WTC11 (cell line): ENCODE data around the gene RGL1. TPM values are rescaled to one million over a fixed set of nuclear protein-coding genes. Genes with fewer than 3 reads are reported as not detected.

ENCODE experiments used
- ATAC-seq: fragments of 200-7000 bp; cut with Tn5 transposase; 2 replicates; pipeline ENCODE4 v1.10.0; 2021; ENCODE audit warnings: mild to moderate bottlenecking, moderate library complexity
- CTCF ChIA-PET: fragments of 300-600 bp; sonication (Branson Sonifier 250); formaldehyde crosslinking; loops from one replicate; lab custom pipeline; 2021; ENCODE audit warnings: antibody characterized with exemption; lab: Charles Lee
- POLR2A ChIA-PET: fragments of 350-600 bp; sonication (Branson Sonifier 250); formaldehyde crosslinking; loops from one replicate; lab custom pipeline; 2021; ENCODE audit warnings: antibody characterized with exemption; lab: Charles Lee
- DNase-seq: peaks from one replicate; pipeline ENCODE4 v3.0.0; 2021; ENCODE audit warnings: low spot score
- H3K27ac Mint-ChIP-seq: 2 replicates; pipeline ENCODE4 v1.8.0; 2021; ENCODE audit warnings: mixed read lengths
- H3K27me3 Mint-ChIP-seq: 2 replicates; pipeline ENCODE4 v1.8.0; 2021; ENCODE audit warnings: low read depth, mild to moderate bottlenecking, moderate library complexity, mixed read lengths
- H3K36me3 Mint-ChIP-seq: 2 replicates; pipeline ENCODE4 v1.8.0; 2021; ENCODE audit warnings: mixed read lengths
- H3K4me1 Mint-ChIP-seq: 2 replicates; pipeline ENCODE4 v1.8.0; 2022; ENCODE audit warnings: mixed read lengths
- H3K4me3 Mint-ChIP-seq: 2 replicates; pipeline ENCODE4 v1.8.0; 2021; ENCODE audit warnings: mild to moderate bottlenecking, moderate library complexity, mixed read lengths
- H3K9me3 Mint-ChIP-seq: 2 replicates; pipeline ENCODE4 v1.8.0; 2021; ENCODE audit warnings: mixed read lengths
- CREM ChIP-seq: sonication (generic); formaldehyde crosslinking; IDR thresholded peaks from 2 replicates; pipeline ENCODE4 v1.8.1; 2022; ENCODE audit warnings: mild to moderate bottlenecking, missing genetic modification reagents, moderate library complexity
- E2F1 ChIP-seq: sonication (generic); formaldehyde crosslinking; IDR thresholded peaks from 2 replicates; pipeline ENCODE4 v1.8.0; 2022; ENCODE audit warnings: mild to moderate bottlenecking, missing genetic modification reagents
- ESRRA ChIP-seq: sonication (generic); formaldehyde crosslinking; IDR thresholded peaks from 2 replicates; pipeline ENCODE4 v1.8.1; 2022; ENCODE audit warnings: mild to moderate bottlenecking, missing genetic modification reagents, borderline replicate concordance
- HMGA2 ChIP-seq: fragments of 250-450 bp; sonication (Bioruptor Pico); IDR thresholded peaks from 2 replicates; pipeline ENCODE4 v1.4.0; 2021; ENCODE audit warnings: mild to moderate bottlenecking, moderate library complexity
- JUN ChIP-seq: sonication (generic); formaldehyde crosslinking; IDR thresholded peaks from 2 replicates; pipeline ENCODE4 v1.8.0; 2023; ENCODE audit warnings: mild to moderate bottlenecking, missing genetic modification reagents
- MXD4 ChIP-seq: fragments of 250-450 bp; sonication (Bioruptor Pico); IDR thresholded peaks from 2 replicates; pipeline ENCODE4 v1.8.0; 2021; ENCODE audit warnings: mild to moderate bottlenecking, moderate library complexity, borderline replicate concordance
- MYBL2 ChIP-seq: sonication (generic); formaldehyde crosslinking; IDR thresholded peaks from 2 replicates; pipeline ENCODE4 v1.8.1; 2023; ENCODE audit warnings: mild to moderate bottlenecking, moderate library complexity, missing genetic modification reagents
- NFYB ChIP-seq: sonication (generic); formaldehyde crosslinking; conservative IDR thresholded peaks from 2 replicates; pipeline ENCODE4 v1.8.0; 2022; ENCODE audit warnings: low read depth, missing genetic modification reagents
- NR2C2 ChIP-seq: sonication (generic); formaldehyde crosslinking; IDR thresholded peaks from 2 replicates; pipeline ENCODE4 v1.8.0; 2022; ENCODE audit warnings: mild to moderate bottlenecking, missing genetic modification reagents
- PRRX2 ChIP-seq: fragments of 250-450 bp; sonication (Bioruptor Pico); IDR thresholded peaks from 2 replicates; pipeline ENCODE4 v1.8.0; 2021; ENCODE audit warnings: mild to moderate bottlenecking
- STAT6 ChIP-seq: sonication (generic); formaldehyde crosslinking; conservative IDR thresholded peaks from 2 replicates; pipeline ENCODE4 v1.8.1; 2023; ENCODE audit warnings: mild to moderate bottlenecking, low read depth, missing genetic modification reagents, moderate library complexity
- TCF7 ChIP-seq: sonication (generic); formaldehyde crosslinking; IDR thresholded peaks from 2 replicates; pipeline ENCODE4 v1.8.0; 2022; ENCODE audit warnings: mild to moderate bottlenecking, low read depth, missing genetic modification reagents, moderate library complexity
- TEAD1 ChIP-seq: sonication (generic); formaldehyde crosslinking; IDR thresholded peaks from 2 replicates; pipeline ENCODE4 v1.8.0; 2022; ENCODE audit warnings: mild to moderate bottlenecking, missing genetic modification reagents
- TEAD4 ChIP-seq: sonication (generic); formaldehyde crosslinking; IDR thresholded peaks from 2 replicates; pipeline ENCODE4 v1.8.0; 2022; ENCODE audit warnings: mild to moderate bottlenecking, missing genetic modification reagents
- TP53 ChIP-seq: sonication (generic); formaldehyde crosslinking; IDR thresholded peaks from 2 replicates; pipeline ENCODE4 v1.8.1; 2023; ENCODE audit warnings: mild to moderate bottlenecking, missing genetic modification reagents
- USF2 ChIP-seq: sonication (generic); formaldehyde crosslinking; IDR thresholded peaks from 2 replicates; pipeline ENCODE4 v1.8.1; 2023; ENCODE audit warnings: mild to moderate bottlenecking, missing genetic modification reagents, moderate library complexity
- ZBTB21 ChIP-seq: sonication (generic); formaldehyde crosslinking; IDR thresholded peaks from 2 replicates; pipeline ENCODE4 v1.8.1; 2023; ENCODE audit warnings: mild to moderate bottlenecking, missing genetic modification reagents, borderline replicate concordance
- ZMAT4 ChIP-seq: fragments of 250-450 bp; sonication (Bioruptor Pico); IDR thresholded peaks from 2 replicates; pipeline ENCODE4 v1.9.0; 2021; ENCODE audit warnings: mild to moderate bottlenecking
- ZNF121 ChIP-seq: sonication (generic); formaldehyde crosslinking; IDR thresholded peaks from 2 replicates; pipeline ENCODE4 v1.8.0; 2023; ENCODE audit warnings: missing genetic modification reagents
- ZNF138 ChIP-seq: sonication (generic); formaldehyde crosslinking; conservative IDR thresholded peaks from 2 replicates; pipeline ENCODE4 v1.8.1; 2022; ENCODE audit warnings: mild to moderate bottlenecking, moderate library complexity, missing genetic modification reagents
- ZNF232 ChIP-seq: sonication (generic); formaldehyde crosslinking; IDR thresholded peaks from 2 replicates; pipeline ENCODE4 v1.8.0; 2022; ENCODE audit warnings: mild to moderate bottlenecking, missing genetic modification reagents
- ZNF263 ChIP-seq: sonication (generic); formaldehyde crosslinking; IDR thresholded peaks from 2 replicates; pipeline ENCODE4 v1.8.1; 2022; ENCODE audit warnings: low read depth, mild to moderate bottlenecking, moderate library complexity, missing genetic modification reagents
- ZNF396 ChIP-seq: fragments of 250-450 bp; sonication (Bioruptor Pico); IDR thresholded peaks from 2 replicates; pipeline ENCODE4 v1.8.0; 2021; ENCODE audit warnings: mild to moderate bottlenecking, moderate library complexity, borderline replicate concordance
- ZNF416 ChIP-seq: fragments of 250-450 bp; sonication (Bioruptor Pico); IDR thresholded peaks from 2 replicates; pipeline ENCODE4 v1.9.0; 2021; ENCODE audit warnings: mild to moderate bottlenecking, inconsistent platforms
- total RNA-seq: library from RNA; stranded (reverse); gene quantifications from 3 replicates; pipeline ENCODE4 v1.2.3, GENCODE V29; 2021

The RGL1 gene
- total RNA-seq, 1 experiment from 2014 or later, result 1.5 TPM

GRCh38 chr1:183817576-183818288, 12.8 kb downstream of the RGL1 start:
- no peak overlapping the region for H3K4me3 Mint-ChIP-seq

DNA sequence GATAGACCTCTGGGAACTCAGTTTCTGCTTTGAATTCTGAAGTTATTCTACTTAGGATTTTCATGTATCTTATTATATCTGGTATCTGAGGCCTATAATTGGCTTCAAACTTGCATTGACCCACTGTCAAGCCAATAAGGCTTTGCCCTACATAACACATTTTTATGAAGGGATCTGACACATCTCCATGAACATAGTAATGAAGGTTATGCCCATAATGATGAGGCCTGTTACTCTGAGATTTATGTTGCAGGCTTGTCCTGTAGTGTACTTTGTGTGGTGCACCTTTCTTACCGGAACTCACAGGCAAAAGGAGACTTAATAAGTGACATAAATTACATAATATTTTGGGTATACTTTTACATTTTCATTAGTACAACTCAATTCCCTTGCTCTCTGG, 14.1 kb downstream of the RGL1 start:
- H3K4me3 Mint-ChIP-seq, result no peak overlapping the region
- no peaks in the 10 kb centered on the region for H3K27me3 Mint-ChIP-seq
- ChIA-PET POLR2A (no interaction called here), CTCF (no interaction called here)
- TF ChIP-seq JUN (no peak), PRRX2 (CRISPR knock-in tag) (no peak)
- DNase-seq (no peak), ATAC-seq (no peak)
- H3K36me3 Mint-ChIP-seq, result no peaks in the 10 kb centered on the region
- no peaks in the 10 kb centered on the region for H3K9me3 Mint-ChIP-seq
- peaks cover 17% of the 10 kb centered on the region for H3K4me1 Mint-ChIP-seq
- H3K27ac Mint-ChIP-seq, result no peak overlapping the region

More at GRCh38 chr1:183817576-183818288, 12.8 kb downstream of the RGL1 start:
- Mint-ChIP-seq H3K4me1 (peaks cover 29% of the 10 kb centered on the region), H3K27ac (no peak overlapping the region), H3K27me3 (no peaks in the 10 kb centered on the region), H3K9me3 (no peaks in the 10 kb centered on the region), H3K36me3 (no peaks in the 10 kb centered on the region)
- ChIA-PET CTCF (no interaction called here), POLR2A (no interaction called here)
- ATAC-seq (no peak), DNase-seq (no peak)
- no peak for TF ChIP-seq ZNF396 (CRISPR knock-in tag)
- TF ChIP-seq HMGA2, result no peak
- TF ChIP-seq ZNF263, result no peak
- no peak for TF ChIP-seq ZMAT4 (CRISPR knock-in tag)
- TF ChIP-seq USF2 (CRISPR knock-in tag), result no peak
- TF ChIP-seq PRRX2 (CRISPR knock-in tag), result no peak
- TF ChIP-seq JUN, result no peak
- no peak for TF ChIP-seq TEAD1
- no peak for TF ChIP-seq CREM (CRISPR knock-in tag)
- TF ChIP-seq ZNF232, result no peak
- TF ChIP-seq ZNF416 (CRISPR knock-in tag), result no peak
- TF ChIP-seq, all 79 proteins: peak for 0

- H3K9me3 Mint-ChIP-seq, result peaks cover 5% of the 10 kb centered on the region
Measured at GRCh38 chr1:183821309-183821888, 16.5 kb downstream of the RGL1 start.

More at GRCh38 chr1:183821309-183821888, 16.5 kb downstream of the RGL1 start:
- CTCF ChIA-PET, result no interaction called here
- ATAC-seq (no peak), DNase-seq (no peak)
- H3K4me3 Mint-ChIP-seq, result no peak overlapping the region
- H3K27me3 Mint-ChIP-seq, result no peaks in the 10 kb centered on the region
- H3K4me1 Mint-ChIP-seq, result peaks cover 14% of the 10 kb centered on the region
- no peaks in the 10 kb centered on the region for H3K36me3 Mint-ChIP-seq
- POLR2A ChIA-PET, result no interaction called here
- TF ChIP-seq TP53 (CRISPR knock-in tag) (no peak), TCF7 (CRISPR knock-in tag) (no peak), ZNF138 (CRISPR knock-in tag) (no peak), MXD4 (CRISPR knock-in tag) (no peak), HMGA2 (no peak), NFYB (no peak), TEAD4 (CRISPR knock-in tag) (no peak), ESRRA (CRISPR knock-in tag) (no peak), MYBL2 (CRISPR knock-in tag) (no peak), NR2C2 (CRISPR knock-in tag) (no peak), STAT6 (CRISPR knock-in tag) (no peak), ZNF121 (CRISPR knock-in tag) (no peak), ZBTB21 (CRISPR knock-in tag) (no peak), E2F1 (CRISPR knock-in tag) (no peak), ZNF232 (no peak)
- TF ChIP-seq, all 79 proteins: peak for 0
- no peak overlapping the region for H3K27ac Mint-ChIP-seq
